Activated CD4-positive, alpha-beta T cell treated with anti-CD3 and anti-CD28 coated beads for 24 hours (primary cell): ENCODE measurements around the gene ACTR3C.
"Not testable (repeated sequence)": the region's sequence is repeated elsewhere in the genome, so short reads cannot be mapped to it uniquely, and the experiment has no call there.

Source experiments
- DNase-seq, 2 donors: peaks; one replicate each; pipeline ENCODE4 v3.0.0-alpha.2; 2020; ENCODE audit warnings: low read depth in 2 of 2

Gene ACTR3C

GRCh38 chr7:150283608-150284007 is 39.7 kb downstream of the ACTR3C start:
- DNase-seq: not testable (repeated sequence)

DNA sequence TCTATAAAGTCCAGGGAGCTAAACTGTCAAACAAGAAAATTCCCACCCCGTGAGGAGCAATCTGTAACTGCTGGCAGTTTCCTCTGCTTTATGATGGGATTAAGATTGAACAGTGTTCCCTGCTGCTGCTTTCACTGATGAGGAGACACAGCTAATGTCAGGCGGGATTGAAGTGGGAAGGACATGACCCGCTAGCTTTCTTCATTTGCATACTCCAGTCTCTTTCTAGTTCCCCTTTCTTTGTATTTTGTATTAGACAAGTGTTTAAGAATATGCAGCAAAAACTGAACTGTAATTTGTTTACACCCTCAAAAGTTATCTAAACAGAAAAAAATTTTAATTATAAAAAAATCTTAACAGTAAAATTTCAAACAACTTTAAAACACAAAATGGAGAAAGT is 40.2 kb downstream of the ACTR3C start:
- not testable (repeated sequence) for DNase-seq

DNA sequence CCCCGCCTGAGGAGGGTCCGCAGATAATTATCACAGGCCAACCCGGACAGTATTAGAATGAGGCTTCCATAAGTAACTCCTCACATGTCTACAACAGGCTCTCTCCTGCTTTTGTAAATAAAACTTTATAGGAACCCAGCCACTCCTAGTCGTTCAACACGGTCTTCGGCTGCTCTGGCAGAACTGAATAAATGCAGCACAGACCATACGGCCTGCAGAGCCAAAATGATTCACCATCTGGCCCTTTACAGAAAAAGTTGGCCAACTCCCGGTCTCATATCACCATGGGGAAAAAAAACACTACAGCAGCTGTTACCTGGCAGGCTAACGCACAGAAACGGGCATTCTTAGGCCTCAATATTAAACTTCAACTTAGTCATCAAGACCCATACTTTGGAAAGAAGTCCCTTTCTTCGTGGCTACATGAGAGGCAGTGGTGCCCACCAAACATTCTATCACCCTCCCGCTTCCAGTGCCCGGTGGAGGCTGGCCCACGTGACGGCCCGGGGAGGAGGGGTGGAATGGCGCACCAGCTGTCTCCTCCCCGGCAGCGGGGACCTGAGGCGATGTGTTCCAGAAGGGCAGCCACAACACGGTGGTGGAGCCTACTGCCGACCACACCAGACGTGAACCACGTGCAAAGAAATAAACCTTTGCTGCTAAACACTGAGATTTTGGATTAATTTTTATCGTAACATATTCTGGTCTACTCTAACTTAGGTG is 41.5 kb downstream of the ACTR3C start:
- not testable (repeated sequence) for DNase-seq

- not testable (repeated sequence) for DNase-seq
Measured at GRCh38 chr7:150278383-150278782, 45.0 kb downstream of the ACTR3C start.

- peak in 1 of 2 donors; percentile 9 for DNase-seq
Measured at GRCh38 chr7:150276132-150276695, 47.1 kb downstream of the ACTR3C start.

GRCh38 chr7:150271898-150272297 is 51.4 kb downstream of the ACTR3C start:
- not testable (repeated sequence) for DNase-seq

DNA sequence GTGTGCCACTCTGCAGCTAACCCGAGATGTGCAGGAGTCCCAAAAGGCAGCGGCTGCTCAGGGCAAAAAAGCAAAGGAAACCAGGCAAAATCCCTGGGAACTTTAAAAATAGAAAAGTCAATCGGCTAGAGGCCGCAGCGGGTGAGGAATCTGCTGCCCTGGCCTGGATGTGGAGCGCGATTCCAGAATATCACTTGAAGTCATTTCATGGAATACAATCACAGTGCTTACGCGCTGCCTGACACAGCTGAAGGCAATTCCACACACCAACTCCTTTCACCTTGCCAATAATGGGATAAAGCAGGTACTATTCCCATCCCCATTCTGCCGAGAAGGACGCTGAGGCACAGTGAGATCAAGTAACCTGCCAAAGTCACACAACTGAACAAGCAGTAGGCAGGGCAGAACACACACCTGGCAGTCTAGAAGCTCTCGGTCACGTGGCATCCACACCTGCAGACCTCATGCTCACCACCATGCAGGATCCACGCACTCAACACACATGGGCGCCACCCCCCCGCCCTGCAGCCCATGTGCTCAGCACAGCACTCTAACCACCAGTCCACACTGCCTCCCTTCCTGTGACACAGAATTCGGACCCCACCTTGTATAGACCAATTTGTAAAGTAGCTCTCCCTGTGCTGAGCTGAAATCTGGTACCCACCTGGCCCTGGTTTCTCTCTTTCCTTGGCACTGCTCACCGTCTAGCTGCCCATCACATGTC is 53.1 kb downstream of the ACTR3C start:
- DNase-seq: not testable (repeated sequence)

DNA sequence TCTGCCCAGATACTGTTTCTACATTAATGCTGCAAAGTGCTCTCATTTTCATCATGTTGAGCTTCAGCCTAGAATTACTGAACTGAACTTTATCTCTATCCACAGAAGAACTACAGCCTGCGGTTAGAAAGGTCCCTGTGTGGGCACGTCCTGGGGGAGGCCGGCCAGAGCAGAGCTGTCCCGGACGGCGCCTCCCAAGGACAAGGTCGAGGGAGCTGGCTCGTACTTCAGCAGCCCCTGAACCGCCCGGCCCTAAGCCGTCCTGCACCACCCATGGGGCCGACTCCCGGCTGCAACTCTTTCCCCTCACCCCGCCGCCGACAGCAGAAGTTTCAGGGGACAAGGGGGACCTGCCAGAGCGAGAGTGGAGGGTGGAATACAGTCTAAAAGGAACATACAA is 54.5 kb downstream of the ACTR3C start:
- DNase-seq: not testable (repeated sequence)

DNA sequence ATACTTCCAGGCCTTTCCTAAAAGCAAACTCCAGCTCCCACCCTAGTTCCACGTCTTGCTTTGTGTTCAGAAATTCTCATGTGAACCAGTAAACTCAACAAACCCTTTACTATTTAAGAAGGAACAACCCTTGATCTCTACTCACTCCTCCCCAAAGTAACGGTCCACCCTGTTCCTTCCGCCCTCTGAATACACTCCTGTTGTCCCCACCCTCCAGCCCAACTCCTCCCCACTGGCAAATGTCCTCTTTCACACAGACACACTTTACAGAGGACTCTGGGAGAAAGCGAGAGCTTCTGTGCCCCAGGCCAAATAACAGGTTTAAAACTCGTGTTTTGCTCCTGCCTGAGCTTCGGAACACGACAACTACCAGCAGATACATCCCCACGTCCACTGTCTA is 55.1 kb downstream of the ACTR3C start:
- DNase-seq: not testable (repeated sequence)

- not testable (repeated sequence) for DNase-seq
Measured at GRCh38 chr7:150266953-150267665, 56.2 kb downstream of the ACTR3C start.

DNA sequence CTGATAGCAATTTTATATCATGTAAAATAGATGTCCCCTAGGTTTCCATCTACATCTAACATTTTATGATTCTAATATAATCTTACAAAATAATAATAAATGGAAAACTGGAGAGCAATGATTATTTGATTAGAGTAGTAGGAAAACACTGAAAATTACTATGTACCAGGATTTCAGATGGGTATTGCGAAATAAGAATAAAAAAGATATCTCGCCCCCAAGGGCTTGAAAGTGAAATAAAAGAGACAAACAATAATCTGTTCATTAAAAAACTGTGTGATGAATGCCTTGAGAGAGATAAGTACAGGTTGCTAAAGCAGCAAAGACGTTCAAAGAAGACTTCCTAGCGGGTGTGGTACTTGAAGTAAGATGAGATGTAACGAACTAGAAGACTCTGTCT is 60.7 kb downstream of the ACTR3C start:
- DNase-seq: not testable (repeated sequence)

DNA sequence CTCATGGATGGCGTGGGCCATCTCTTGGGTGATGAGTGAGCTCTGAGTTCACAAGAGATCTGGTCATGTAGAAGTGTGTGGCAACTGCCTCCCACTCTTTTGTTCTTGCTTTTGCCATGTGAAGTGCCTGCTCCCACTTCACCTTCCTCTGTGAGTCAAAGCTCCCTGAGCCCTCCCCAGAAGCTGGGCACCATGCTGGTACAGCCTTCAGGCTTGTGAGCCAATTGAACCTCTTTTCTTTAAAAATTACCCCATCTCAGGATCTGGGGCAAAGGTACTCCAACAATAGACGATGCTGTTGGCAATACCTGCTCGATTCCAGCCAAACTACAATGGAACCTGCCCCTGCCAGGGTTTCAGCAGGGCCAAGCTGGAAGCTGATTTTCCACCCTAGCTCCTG is 75.6 kb downstream of the ACTR3C start:
- not testable (repeated sequence) for DNase-seq

GRCh38 chr7:150245208-150245607 is 78.1 kb downstream of the ACTR3C start:
- DNase-seq: not testable (repeated sequence)

DNA sequence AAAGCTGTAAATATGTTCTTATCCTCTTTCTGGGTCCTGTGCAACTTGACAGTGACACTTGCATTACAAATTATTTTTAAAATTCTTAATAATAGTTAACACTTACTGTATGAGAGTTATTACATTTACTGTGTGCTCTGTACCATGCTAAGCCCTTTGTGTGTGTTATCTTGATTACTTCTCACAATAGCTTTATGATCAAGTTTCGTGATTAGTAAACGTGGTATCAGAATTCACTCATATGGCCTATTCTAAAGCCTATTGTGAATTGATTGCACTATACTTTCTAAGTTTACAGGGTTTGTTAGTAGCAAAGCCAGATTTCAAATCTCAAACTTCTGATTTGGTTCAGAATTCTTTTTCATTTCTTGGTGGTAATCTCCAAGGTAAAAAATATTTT is 80.4 kb downstream of the ACTR3C start:
- DNase-seq: not testable (repeated sequence)

- DNase-seq: not testable (repeated sequence)
Measured at GRCh38 chr7:150225444-150225843, 97.9 kb downstream of the ACTR3C start.

GRCh38 chr7:150222083-150222972 is 101.0 kb downstream of the ACTR3C start:
- DNase-seq: not testable (repeated sequence)

GRCh38 chr7:150220673-150221181 is 102.6 kb downstream of the ACTR3C start:
- not testable (repeated sequence) for DNase-seq

GRCh38 chr7:150219941-150220658 is 103.2 kb downstream of the ACTR3C start:
- not testable (repeated sequence) for DNase-seq

GRCh38 chr7:150206848-150207247 is 116.5 kb downstream of the ACTR3C start:
- not testable (repeated sequence) for DNase-seq

GRCh38 chr7:150205866-150206265 is 117.5 kb downstream of the ACTR3C start:
- DNase-seq: not testable (repeated sequence)
